Left ventricle myocardium superior (tissue), 1 donor: ENCODE data around the gene GOLPH3. TPM values are rescaled to one million over a fixed set of nuclear protein-coding genes. Genes with fewer than 3 reads are reported as not detected.
"Not testable (repeated sequence)": the region's sequence is repeated elsewhere in the genome, so short reads cannot be mapped to it uniquely, and the experiment has no call there.

Experiments used
- ATAC-seq: fragments of 200-7000 bp; cut with Tn5 transposase; one replicate; pipeline ENCODE4 v1.9.1; 2020; ENCODE audit warnings: mild to moderate bottlenecking, moderate library complexity
- DNase-seq: peaks from one replicate; pipeline ENCODE4 v3.0.0-alpha.2; 2020
- intact Hi-C: fragments of 100-400 bp; cut with micrococcal nuclease; formaldehyde crosslinking; loops from one replicate; pipeline ENCODE4 v1.11.0; 2022
- total RNA-seq: library from RNA; stranded (reverse); fragmentation: NEBNext Ultra II Directional; extraction: Animal tissue kit (Norgen Biotek cat#: 25700); gene quantifications from one replicate; pipeline ENCODE4 v1.2.1, GENCODE V29; 2021
- donor health status: DM: no; HTN: yes; CAD: no; lungs with severe emphysema.

Gene GOLPH3
- total RNA-seq, 1 donor from 2014 or later: 41.2 TPM

- ATAC-seq: no peak
- intact Hi-C loops: no loop called here
- DNase-seq: no peak
Measured at GRCh38 chr5:32087086-32088082, 86.7 kb downstream of the GOLPH3 start.

- intact Hi-C loops: no loop called here
- DNase-seq (peak; percentile 56), ATAC-seq (peak; percentile 83)
Measured at GRCh38 chr5:32083981-32084430, 90.1 kb downstream of the GOLPH3 start.

- DNase-seq: no peak
- intact Hi-C loops: no loop called here
- ATAC-seq: no peak
Measured at GRCh38 chr5:32082701-32083100, 91.4 kb downstream of the GOLPH3 start.

- ATAC-seq, intact Hi-C loops, DNase-seq: not testable (repeated sequence)
Measured at GRCh38 chr5:32080565-32080964, 93.6 kb downstream of the GOLPH3 start.

GRCh38 chr5:32078855-32079254, 95.3 kb downstream of the GOLPH3 start:
- intact Hi-C loops: loop anchor here (5.0 to 10.0 kb wide), 2 partner anchors 252 to 494 kb away; no protein-coding TSS in a partner anchor
- DNase-seq, ATAC-seq: not testable (repeated sequence)

GRCh38 chr5:32076699-32077695, 97.1 kb downstream of the GOLPH3 start:
- intact Hi-C loops: loop anchor here (5.0 to 10.0 kb wide), 2 partner anchors 250 to 492 kb away; no protein-coding TSS in a partner anchor
- DNase-seq (peak; percentile 68), ATAC-seq (peak; percentile 87)

Other genes with a start within 250 kb of the GOLPH3 start
- 17.4 TPM for gene MTMR12, start 138.6 kb upstream of the GOLPH3 start, total RNA-seq